Choroid plexus epithelial cell (primary cell): ENCODE data around the gene PEX19.
"Not testable (repeated sequence)": the region's sequence is repeated elsewhere in the genome, so short reads cannot be mapped to it uniquely, and the experiment has no call there.

Source experiments
- DNase-seq: peaks from one replicate; pipeline ENCODE4 v3.0.0-alpha.2; 2010; ENCODE audit warnings: low read depth
- H3K4me3 ChIP-seq: 2 replicates; pipeline ENCODE4 v1.5.1; 2011; ENCODE audit warnings: low read depth, mild to moderate bottlenecking, control low read depth, low read length, moderate library complexity
- TF ChIP-seq, protein P1 (sequence below): conservative IDR thresholded peaks from 2 replicates; pipeline ENCODE4 v1.5.1; 2011; ENCODE audit warnings: low read depth, mild to moderate bottlenecking, control low read depth, inconsistent platforms, low read length, moderate library complexity

The PEX19 gene

GRCh38 chr1:160293020-160293968 is 8.4 kb upstream of the PEX19 start:
- no peak for DNase-seq
- TF ChIP-seq, protein P1, sequence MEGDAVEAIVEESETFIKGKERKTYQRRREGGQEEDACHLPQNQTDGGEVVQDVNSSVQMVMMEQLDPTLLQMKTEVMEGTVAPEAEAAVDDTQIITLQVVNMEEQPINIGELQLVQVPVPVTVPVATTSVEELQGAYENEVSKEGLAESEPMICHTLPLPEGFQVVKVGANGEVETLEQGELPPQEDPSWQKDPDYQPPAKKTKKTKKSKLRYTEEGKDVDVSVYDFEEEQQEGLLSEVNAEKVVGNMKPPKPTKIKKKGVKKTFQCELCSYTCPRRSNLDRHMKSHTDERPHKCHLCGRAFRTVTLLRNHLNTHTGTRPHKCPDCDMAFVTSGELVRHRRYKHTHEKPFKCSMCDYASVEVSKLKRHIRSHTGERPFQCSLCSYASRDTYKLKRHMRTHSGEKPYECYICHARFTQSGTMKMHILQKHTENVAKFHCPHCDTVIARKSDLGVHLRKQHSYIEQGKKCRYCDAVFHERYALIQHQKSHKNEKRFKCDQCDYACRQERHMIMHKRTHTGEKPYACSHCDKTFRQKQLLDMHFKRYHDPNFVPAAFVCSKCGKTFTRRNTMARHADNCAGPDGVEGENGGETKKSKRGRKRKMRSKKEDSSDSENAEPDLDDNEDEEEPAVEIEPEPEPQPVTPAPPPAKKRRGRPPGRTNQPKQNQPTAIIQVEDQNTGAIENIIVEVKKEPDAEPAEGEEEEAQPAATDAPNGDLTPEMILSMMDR = no peak
- H3K4me3 ChIP-seq = no peak overlapping the region

- DNase-seq = peak; percentile 90
- TF ChIP-seq, protein P1 = peak; percentile 81
- no peak overlapping the region for H3K4me3 ChIP-seq
Observed at GRCh38 chr1:160291248-160292220, 6.6 kb upstream of the PEX19 start.

GRCh38 chr1:160287769-160288168 is 2.8 kb upstream of the PEX19 start:
- not testable (repeated sequence) for H3K4me3 ChIP-seq, DNase-seq

DNA sequence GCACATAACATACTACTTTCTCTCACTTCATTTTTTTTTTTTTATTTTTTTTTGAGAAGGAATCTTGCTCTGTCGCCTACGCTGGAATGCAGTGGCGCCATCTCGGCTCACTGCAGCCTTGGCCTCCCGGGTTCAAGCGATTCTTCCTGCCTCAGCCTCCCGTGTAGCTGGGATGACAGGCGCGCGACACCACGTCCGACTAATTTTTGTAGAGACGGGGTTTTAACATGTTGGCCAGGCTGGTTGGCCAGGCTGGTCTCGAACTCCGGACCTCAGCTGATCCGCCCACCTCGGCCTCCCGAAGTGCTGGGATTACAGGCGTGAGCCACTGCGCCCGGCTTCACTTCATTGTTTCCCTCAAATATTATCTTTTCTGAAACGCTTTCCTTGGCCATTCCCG is 573 bp upstream of the PEX19 start:
- TF ChIP-seq, protein P1 = no peak
- DNase-seq = no peak
- peak overlapping the region; percentile 37 for H3K4me3 ChIP-seq

GRCh38 chr1:160284220-160284781 is 632 bp downstream of the PEX19 start:
- peak overlapping the region; percentile 88 for H3K4me3 ChIP-seq
- peak; percentile 87 for DNase-seq
- TF ChIP-seq, protein P1 = no peak

DNA sequence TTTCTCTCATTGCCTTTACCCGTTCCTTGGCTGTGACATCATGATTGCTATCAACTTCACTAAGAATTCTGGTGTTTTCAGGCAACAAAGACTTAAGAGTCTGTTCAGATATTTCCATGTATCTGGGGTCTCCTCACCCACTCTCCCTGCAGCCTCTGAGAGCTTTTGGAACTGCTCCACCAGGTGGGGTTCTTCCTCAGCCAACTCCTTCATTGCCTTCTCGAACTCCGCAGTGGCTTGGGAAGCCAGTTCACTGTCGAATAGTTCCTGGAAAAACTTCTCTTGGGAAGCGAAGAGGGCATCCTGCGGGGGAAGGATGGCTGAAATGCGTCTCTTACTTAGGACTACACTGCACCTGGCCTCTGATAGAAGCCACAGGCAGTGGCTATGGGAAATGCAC is 2.1 kb downstream of the PEX19 start:
- no peak overlapping the region for H3K4me3 ChIP-seq
- TF ChIP-seq, protein P1 = peak; percentile 16
- no peak for DNase-seq

- H3K4me3 ChIP-seq = no peak overlapping the region
- TF ChIP-seq, protein P1 = no peak
- DNase-seq = no peak
Observed at GRCh38 chr1:160277987-160278386, 6.9 kb downstream of the PEX19 start.
